GM19468 (cell line): Measurements from ENCODE around the gene TCF19.

Experiments used
- ATAC-seq: cut with Tn5 transposase; IDR thresholded peaks from one replicate; pipeline ENCODE4 v1.9.1; 2021; ENCODE audit warnings: mild to moderate bottlenecking, moderate library complexity, moderate number of reproducible peaks; ENCODE audit not compliant: unreplicated experiment; ENCODE audit errors: extremely low read depth

TCF19 gene, protein sequence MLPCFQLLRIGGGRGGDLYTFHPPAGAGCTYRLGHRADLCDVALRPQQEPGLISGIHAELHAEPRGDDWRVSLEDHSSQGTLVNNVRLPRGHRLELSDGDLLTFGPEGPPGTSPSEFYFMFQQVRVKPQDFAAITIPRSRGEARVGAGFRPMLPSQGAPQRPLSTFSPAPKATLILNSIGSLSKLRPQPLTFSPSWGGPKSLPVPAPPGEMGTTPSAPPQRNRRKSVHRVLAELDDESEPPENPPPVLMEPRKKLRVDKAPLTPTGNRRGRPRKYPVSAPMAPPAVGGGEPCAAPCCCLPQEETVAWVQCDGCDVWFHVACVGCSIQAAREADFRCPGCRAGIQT

DNA sequence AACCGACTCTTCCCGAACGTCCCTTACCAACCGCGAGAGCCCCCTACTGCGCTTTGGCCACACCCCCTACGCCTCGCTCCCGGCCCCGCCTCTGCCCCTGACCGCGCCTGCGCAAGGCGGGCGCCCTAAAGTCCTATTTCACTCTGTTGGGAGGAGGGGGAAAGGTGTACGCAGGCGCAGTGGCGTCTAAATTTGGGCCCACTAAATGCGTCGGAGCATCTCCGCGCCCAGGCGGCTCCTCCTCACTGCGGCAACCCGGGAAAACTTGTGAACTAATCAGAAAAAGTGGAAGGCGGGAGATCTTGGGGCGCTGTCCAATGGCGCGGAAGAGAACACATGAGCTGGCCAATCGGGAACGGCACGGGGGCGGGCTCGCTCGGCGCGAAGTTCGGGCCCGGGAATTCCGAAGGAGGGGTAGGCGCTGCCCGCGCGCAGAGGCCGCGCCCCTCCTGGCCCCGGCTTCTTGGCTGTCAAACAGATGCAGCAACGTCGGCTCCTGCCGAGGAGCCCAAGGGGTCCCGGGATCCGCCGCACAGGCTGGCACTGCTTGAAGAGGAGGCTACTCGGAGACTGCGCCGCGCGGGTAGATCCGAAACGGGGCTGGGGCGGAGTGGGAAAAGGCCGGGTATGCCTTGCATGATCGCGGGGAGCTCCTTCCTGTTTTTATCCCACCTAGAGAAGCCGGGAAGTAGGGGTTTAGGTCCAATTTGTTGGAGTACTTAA, at the start of gene TCF19:
TCF19 (plus strand) TSS at position 450 of the 723 bp plus-strand sequence. CDS start 881 bp downstream, outside the sequence.
- ATAC-seq, result peak; percentile 89

GRCh38 chr6:31110825-31111582, 47.4 kb upstream of the TCF19 start:
- no peak for ATAC-seq

- ATAC-seq, result no peak
Observed at GRCh38 chr6:31111712-31112111, 46.7 kb upstream of the TCF19 start.

- ATAC-seq, result no peak
Observed at GRCh38 chr6:31112478-31112877, 45.9 kb upstream of the TCF19 start, which contains the start of gene C6orf15. Gene C6orf15 (minus strand): TSS chr6:31112575. CDS start chr6:31112555, 20 bp downstream.

DNA sequence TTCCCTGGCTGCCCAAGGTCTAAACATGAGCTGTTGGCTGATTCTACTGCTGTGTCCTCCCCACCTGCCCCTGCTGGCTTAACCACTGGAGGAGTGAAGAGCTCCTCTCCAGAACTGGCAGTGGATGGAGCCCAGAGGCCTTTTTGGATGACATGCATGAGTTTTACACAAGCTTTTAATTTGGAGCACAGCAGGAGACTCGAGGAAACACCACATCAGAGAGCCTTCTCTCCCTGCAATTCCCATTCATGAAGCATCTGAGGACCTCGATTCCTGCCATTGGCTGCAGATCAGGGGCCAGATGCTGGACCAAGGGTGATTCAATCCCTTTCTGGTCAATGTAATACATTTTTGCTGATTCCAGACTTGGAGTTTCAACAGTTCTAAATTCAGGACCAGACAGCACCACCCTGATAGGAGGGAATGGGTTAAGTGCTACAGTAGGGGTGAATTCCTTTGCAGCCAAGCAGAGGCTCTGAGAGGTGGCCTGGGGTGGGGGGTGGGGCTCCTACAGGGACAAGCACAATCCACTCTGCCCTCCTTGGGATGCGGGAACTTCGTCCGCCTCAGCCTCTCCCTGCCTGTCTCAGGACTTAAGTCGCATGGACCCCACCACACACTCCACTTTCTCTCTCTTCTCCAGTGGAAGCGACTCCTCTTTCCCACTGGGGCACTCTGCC, 44.4 kb upstream of the TCF19 start:
- no peak for ATAC-seq

DNA sequence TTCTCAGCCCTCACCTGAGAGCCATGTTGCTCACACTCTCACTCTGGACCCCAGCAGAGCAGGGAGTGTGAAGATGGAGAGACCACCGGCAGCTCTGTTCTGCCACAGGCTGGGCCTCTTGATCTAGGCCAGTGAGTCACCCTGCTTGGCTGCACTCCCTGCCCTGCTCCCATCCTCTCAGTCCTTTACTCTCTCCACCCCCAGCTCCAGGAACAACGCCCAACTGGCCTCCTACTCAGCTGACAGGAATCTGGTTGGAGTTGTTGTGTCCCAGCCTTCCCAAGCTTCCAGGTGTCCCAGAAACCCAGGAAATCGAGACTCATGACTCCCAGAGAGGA, 43.9 kb upstream of the TCF19 start, which contains the start of gene PSORS1C1:
PSORS1C1 (plus strand) TSS at position 260 of the 338 bp plus-strand sequence. CDS start 14,833 bp downstream, outside the sequence.
- no peak for ATAC-seq

DNA sequence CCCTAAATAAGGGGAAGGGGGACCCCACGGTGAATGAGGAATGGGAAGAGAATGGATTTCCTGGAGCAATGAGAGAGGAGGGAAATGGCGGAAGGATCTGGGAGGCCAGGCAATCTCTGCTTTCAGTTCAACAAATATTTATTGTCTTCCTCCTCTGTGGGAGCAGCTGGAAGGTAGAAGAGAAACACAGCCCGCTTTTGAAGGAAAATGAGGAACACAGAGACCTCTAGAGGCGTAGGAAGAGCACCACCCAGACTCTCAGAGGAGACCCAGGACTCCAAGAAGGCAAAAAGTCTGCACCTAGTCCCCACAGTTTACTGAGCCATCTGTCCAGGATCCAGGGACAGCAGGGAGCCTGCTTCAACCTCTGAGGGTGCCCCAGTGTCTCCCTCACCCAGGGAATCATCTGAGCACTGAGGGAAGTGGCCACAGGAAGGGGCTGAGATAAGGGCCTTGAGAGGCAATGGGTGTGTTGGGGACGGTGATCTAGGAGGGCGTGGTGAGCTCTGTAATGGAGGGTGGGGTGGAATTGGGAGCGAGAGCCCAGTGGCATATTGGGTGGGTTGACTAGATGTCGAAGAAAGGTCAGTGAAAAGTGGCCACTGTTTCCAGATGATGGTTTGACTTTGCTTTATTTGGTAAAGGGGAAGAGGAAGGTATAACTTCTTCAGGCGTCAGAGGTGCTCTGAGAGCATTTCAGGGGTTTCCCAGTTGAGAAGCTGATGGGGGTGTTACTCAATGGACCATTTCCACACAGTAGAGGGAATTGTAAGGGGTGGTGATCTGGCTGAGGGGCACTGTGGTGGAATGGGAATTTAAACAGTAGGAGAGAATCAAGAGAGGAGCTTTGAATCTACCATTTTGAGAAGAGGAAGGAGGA, 43.2 kb upstream of the TCF19 start:
- no peak for ATAC-seq

- no peak for ATAC-seq
Observed at GRCh38 chr6:31115941-31116560, 42.3 kb upstream of the TCF19 start.

DNA sequence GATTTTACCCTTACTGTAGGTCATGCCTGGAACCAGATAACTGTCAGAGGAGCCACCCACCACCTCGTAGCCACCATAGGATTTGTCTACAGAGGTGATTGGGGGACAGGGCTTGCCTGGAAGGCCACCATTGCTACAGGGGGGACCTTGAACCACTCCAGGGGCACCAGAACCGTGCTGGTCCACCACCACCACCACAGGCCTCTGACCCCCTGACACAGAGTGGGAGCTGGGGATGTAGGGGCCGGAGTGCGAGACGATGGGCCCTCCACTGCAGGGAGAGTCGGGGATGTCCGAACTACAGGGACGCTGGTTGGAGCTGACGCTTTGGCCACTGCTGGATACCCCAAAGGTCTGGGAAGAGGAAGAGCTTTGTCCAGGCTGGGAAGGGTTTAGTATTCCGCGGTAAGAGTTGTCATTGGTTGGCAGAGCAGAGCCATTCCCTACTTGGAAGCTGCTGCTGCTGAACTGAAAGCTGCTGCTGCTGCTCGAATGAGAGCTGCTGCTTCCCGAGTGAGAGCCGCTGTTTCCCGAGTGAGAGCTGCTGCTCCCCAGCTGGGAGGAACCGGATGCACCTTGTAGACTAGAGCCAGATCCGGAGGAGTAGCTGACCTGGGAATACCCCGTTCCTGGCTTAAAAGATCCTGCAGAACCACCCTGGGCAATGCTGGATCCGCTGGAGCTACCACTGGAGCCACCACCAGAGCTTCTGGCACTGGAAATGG, 41.6 kb upstream of the TCF19 start:
- ATAC-seq, result no peak

GRCh38 chr6:31118178-31118577, 40.2 kb upstream of the TCF19 start:
- ATAC-seq, result no peak

- no peak for ATAC-seq
Observed at GRCh38 chr6:31120151-31120915, 38.1 kb upstream of the TCF19 start, which contains the start of gene CDSN. Gene CDSN (minus strand): TSS chr6:31120446. CDS start chr6:31120419, 27 bp downstream.

- no peak for ATAC-seq
Observed at GRCh38 chr6:31121131-31121790, 37.1 kb upstream of the TCF19 start.

DNA sequence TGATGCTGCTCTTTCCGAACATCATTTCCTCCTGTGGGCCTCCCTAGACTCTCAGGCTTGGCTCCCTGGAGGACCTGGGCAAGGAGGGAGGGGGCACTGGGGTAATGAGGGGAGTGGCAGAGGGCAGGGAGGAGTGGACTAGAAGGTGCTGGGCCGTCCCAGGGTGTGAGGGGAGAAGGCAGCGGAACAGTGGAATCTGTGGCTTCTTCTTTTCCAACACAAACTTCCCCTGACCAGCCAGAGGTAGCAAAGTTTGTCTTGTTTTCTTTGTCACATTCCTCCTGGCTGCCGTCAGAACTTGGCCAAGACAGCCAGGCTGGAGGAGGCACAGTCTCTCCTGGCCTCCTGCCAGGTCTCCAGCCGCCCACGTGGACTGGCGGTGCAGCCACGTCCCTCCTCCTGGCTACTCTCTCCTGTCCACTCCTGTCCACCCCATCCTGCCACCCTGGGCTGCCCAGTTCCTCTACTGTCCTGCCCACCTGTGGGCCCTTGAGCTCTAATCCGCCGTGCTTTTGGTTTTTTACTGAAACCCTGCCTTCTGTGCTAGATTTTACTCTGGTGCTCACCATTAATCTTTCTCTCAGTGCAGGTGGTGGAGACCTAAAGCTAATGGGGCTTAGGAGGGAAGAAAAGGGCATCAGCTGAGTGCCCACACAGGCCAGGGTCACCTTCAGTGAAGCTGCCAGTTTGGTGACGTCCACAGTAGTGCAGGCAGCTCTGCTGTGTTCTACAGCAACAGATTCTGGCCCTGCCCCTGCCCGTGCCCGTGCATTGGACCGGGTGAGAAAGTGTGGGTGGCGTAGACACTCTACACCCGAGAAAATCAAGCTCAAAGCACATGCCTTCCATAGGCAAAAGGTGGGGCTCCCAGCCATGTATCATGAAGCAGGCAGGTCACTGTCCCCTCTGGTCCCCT, 35.3 kb upstream of the TCF19 start:
- no peak for ATAC-seq

DNA sequence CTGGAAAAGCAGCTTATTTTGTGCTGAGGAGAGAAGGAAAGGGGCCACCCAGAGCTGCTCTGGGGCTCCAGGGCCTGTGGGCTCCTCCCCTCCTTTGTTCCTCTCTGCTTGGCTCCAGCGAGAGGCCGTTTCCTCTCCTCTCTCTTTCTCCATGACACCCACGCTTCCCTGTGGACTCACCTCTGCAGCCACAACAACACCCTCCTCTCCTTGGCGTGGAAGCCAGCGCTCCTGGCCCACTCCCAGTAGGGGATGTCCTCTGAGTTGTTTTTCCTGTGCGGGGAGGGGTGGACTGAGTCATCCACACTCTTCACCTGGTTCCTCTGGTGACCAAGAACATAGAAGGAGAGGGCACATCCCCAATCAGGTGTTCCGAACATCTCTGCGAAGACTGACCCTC, 33.2 kb upstream of the TCF19 start:
- ATAC-seq, result no peak

DNA sequence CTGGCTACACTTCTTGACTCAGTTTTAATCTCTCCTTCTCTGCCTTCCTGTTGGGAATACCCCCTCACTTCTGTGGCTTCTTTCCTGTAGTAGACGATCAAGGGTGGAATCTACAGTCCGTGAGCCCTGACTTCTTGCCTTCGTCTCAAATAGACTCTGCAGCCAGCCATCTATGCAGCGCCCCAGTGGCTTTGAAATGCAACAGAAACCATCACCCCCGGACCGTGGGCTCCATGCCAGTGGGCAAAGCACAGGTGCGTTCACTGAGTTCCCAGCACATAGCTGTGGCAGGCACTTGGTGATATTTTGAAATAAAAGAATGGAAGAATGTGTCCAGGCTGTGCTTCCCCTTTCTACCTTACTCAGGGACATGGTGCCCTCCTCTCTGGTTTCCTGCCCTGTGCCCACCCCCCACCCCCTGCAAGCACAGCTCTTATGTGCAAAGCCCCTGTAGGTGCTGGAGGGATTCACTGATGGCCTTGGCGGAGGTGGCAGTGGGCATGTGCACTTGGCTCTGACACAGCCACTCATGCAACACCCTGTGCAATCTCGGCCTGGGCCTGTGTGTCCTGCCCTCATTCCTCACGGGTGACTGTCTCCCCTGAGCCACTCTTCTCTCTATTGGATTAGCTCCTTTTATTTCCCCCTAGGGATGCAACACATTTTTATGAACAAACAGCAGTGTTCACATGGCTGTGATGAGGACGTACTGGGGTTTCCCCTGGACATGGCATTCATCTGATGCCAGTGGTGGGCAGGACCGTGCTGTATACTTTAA, 32.6 kb upstream of the TCF19 start:
- ATAC-seq, result no peak
